COR-L47 (cell line): ENCODE results near the gene EFCC1.
"Not testable (repeated sequence)": the region's sequence is repeated elsewhere in the genome, so short reads cannot be mapped to it uniquely, and the experiment has no call there.

ENCODE experiments used
- DNase-seq: peaks from one replicate; lab custom pipeline; 2025; lab: John Stamatoyannopoulos, UW

The EFCC1 gene

GRCh38 chr3:129054605-129055104 lies 53.6 kb downstream of the EFCC1 start:
- no peak for DNase-seq

DNA sequence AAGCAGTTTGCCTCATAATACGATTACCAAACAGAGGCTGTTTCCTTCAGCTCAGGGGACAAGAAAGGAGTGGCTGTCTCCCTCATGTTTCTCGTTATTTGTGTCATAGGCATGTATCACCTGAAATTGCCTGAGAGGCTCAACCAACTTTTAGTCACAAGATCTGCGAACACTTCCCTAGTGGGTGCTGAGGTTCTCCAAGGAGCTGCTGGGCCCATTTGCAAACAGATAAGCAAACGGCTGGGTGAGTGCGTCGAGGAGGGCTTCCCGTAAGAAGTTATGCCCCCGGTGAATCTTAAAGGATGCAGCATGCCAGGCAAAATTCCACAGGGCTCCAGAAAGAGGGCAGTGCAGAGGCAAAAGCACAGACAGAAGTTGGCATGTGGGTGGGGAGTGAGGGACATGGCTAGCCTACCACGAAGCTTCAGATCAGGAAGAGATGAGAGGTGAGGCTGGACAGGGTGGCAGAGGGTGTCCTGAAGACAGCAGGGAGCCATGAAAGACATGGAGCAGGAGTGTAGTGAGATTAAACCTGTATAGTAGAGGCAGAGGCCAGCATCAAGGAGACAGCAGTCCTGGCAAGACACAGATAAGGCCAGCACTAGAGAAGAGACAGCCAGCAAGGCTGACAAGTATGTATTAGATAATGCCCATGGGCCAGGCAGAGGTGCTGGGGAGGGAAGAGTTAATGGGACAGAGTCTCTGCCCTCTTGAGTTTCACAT lies 55.5 kb downstream of the EFCC1 start:
- DNase-seq = no peak

- no peak for DNase-seq
Measured at GRCh38 chr3:129057249-129057648, 56.1 kb downstream of the EFCC1 start.

- DNase-seq = peak; percentile 22
Measured at GRCh38 chr3:129058441-129059200, 57.5 kb downstream of the EFCC1 start.

GRCh38 chr3:129059311-129059958 lies 58.3 kb downstream of the EFCC1 start:
- DNase-seq = no peak

GRCh38 chr3:129060276-129061022 lies 59.3 kb downstream of the EFCC1 start, which contains the start of gene GP9:
Gene GP9, plus strand, starts transcription at chr3:129060779. Its CDS starts 961 bp downstream, at chr3:129061740.
- DNase-seq = no peak

GRCh38 chr3:129061023-129061887 lies 60.2 kb downstream of the EFCC1 start:
- no peak for DNase-seq

DNA sequence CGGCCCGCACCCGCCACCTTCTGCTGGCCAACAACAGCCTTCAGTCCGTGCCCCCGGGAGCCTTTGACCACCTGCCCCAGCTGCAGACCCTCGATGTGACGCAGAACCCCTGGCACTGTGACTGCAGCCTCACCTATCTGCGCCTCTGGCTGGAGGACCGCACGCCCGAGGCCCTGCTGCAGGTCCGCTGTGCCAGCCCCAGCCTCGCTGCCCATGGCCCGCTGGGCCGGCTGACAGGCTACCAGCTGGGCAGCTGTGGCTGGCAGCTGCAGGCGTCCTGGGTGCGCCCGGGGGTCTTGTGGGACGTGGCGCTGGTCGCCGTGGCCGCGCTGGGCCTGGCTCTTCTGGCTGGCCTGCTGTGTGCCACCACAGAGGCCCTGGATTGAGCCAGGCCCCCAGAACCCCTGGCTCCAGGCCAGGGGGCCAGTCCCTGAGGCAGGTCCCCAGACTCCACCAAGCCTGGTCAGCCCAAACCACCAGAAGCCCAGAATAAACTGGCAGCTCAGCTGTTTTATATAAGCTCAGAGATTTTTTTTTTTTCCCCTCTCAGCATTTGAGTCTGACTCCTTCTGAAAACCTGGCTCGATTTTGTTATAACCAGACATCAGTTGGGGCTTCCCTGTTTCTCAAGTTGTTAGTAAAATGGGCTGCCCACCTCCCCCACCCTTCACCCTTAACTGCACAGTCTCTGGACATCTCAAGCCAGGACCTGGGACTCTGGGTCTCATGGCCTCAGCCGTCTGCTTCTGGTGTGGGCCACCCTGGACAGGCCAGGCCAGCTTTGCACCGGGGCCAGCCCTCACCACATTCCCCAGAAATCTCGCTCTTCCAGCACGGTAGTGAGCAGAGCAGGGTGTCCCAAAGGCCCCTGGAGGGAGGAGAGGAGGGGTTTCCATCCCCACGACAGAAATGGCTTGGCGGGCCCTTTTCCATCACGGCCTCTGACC lies 61.1 kb downstream of the EFCC1 start:
- no peak for DNase-seq

DNA sequence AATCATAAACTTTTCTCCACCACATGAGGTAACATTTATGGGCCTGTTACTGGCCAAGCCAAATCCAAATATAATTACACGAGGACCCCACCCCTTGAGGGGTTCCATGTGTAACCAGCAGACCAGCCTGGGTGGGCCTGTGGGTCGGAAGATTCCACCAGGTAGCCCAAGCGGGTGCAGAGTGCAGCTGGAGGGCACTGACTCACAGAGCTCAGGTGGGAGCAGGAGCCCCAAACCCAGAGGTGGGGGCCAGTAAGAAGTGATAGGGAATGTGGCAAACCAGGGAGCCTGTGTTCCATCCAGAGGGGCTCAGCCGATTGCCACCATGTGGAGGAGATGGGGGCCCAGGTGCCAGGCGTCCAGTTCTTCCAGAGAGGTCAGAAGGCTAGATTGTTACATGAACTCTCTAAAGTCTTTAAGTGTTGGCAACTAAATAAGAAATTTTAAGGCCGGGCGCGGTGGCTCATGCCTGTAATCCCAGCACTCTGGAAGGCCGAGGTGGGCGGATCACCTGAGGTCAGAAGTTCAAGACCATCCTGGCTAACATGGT lies 62.1 kb downstream of the EFCC1 start:
- DNase-seq = no peak

DNA sequence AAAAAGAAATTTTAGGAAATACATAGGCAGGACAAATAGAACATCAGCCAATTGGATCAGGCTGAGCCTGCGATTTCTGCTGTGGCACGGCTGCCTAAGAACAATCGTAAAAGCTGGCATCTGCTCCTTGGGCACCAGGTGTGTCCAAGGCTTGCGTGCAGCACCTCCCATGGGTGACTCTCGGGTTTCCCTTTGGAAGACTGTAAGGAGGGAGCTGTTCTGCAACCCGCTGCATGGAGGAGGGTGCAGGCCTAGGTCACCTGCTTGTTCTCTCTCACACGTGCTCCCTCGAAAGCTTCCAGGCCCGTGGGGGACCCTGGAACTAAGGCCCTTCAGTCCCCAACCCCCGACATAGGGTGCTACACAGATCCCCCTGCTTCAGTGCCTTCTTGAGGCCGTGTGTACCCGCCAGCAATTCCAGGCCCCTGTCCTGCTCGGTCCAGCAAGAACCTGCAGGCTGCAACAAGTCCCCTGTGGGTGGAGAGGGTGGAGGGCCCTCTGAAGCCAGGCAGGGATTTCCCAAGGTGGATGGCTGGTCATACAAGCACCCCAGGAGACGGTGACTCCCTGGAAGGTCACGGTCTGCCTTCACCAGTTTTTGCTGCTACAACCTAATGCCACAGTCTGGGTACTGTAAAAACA lies 62.9 kb downstream of the EFCC1 start:
- DNase-seq = no peak

- no peak for DNase-seq
Measured at GRCh38 chr3:129065016-129065719, 64.1 kb downstream of the EFCC1 start.

- no peak for DNase-seq
Measured at GRCh38 chr3:129065720-129066073, 64.6 kb downstream of the EFCC1 start.

- DNase-seq = not testable (repeated sequence)
Measured at GRCh38 chr3:129067719-129068118, 66.6 kb downstream of the EFCC1 start.

DNA sequence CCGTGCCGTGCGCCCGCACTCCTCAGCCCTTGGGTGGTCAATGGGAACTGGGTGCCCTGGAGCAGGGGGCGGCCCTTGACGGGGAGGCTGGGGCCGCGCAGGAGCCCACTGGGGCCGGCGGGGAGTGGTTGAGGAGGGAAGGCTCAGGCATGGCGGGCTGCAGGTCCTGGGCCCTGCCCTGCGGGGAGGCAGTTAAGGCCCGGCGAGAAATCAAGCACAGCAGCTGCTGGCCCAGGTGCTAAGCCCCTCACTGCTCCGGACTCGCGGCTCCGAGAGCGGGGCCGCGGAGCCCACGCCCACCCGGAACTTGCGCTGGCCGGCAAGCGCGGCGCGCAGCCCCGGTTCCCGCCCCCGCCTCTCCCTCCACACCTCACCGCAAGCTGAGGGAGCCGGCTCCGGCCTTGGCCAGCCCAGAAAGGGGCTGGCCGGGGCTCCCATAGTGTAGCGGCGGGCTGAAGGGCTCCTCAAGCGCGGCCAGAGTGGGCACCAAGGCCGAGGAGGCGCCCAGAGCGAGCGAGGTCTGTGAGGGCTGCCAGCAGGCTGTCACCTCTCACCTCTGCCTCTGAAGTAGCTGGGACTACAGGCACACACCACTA lies 67.3 kb downstream of the EFCC1 start:
- no peak for DNase-seq

DNA sequence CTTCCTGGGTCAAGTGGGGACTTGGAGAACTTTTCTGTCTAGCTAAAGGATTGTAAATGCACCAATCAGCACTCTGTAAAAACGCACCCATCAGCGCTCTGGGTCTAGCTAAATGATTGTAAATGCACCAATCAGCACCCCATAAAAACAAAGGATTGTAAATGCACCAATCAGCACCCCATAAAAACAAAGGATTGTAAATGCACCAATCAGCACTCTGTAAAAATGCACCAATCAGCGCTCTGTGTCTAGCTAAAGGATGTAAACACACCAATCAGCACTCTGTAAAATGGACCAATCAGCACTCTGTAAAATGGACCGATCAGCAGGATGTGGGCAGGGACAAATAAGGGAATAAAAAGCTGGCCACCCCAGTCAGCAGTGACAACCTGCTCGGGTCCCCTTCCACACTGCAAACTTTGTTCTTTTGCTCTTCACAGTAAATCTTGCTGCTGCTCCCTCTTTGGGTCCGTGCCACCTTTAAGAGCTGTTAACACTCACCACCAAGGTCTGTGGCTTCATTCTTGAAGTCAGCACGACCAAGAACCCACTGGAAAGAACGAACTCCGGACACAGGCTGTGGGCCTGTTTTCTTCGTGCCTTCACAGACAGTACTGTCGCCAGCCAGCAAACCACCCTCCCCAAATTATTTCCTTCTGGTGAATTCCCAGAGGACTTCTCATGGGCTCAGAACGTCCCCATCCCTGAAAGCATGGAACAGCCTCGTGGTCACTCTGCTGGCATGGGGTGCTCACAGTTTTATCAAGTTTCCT lies 68.4 kb downstream of the EFCC1 start:
- DNase-seq = not testable (repeated sequence)

- no peak for DNase-seq
Measured at GRCh38 chr3:129070086-129070885, 69.2 kb downstream of the EFCC1 start.
